Subcutaneous adipose tissue (tissue), 4 donors: ENCODE results near the gene STEAP4. TPM values are rescaled to one million over a fixed set of nuclear protein-coding genes. Genes with fewer than 3 reads are reported as not detected.

Experiments used
- total RNA-seq, 4 donors: library from RNA; depleted of rRNA; stranded (reverse); fragments of >200 nt; gene quantifications; one replicate each; pipeline ENCODE4 v1.1.0, GENCODE V29; 2016
- TF ChIP-seq, protein P1 (sequence below): fragments of 450-650 bp; IDR thresholded peaks from one replicate; pipeline ENCODE4 v1.5.1; 2016; ENCODE audit warnings: low read depth, mild to moderate bottlenecking, control low read depth, antibody characterized with exemption, moderate library complexity

The STEAP4 gene
- total RNA-seq, 4 donors from 2014 or later = 39.8 to 144 (median 89.0) TPM

DNA sequence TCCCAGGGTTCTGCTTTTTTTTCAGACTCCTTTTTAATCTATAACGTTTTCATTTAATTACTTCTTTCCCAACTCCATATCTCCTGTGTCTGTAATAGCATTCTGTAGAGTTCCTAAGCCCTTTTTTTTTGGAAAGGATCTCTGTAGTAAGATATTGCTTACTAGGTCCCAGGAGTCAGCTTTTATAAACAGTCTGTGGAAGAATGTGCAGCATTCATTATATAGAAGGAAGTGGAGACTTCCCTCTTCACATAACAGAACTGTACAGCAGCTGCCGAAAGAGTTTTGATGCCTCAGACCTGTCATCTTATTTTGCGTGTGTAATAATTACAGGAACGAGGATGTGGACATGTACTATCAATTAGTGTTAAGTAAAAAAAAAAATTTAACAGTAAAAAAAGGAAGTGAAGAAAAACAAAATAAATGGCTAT, 7.4 kb upstream of the STEAP4 start:
- TF ChIP-seq, protein P1, sequence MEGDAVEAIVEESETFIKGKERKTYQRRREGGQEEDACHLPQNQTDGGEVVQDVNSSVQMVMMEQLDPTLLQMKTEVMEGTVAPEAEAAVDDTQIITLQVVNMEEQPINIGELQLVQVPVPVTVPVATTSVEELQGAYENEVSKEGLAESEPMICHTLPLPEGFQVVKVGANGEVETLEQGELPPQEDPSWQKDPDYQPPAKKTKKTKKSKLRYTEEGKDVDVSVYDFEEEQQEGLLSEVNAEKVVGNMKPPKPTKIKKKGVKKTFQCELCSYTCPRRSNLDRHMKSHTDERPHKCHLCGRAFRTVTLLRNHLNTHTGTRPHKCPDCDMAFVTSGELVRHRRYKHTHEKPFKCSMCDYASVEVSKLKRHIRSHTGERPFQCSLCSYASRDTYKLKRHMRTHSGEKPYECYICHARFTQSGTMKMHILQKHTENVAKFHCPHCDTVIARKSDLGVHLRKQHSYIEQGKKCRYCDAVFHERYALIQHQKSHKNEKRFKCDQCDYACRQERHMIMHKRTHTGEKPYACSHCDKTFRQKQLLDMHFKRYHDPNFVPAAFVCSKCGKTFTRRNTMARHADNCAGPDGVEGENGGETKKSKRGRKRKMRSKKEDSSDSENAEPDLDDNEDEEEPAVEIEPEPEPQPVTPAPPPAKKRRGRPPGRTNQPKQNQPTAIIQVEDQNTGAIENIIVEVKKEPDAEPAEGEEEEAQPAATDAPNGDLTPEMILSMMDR = no peak

DNA sequence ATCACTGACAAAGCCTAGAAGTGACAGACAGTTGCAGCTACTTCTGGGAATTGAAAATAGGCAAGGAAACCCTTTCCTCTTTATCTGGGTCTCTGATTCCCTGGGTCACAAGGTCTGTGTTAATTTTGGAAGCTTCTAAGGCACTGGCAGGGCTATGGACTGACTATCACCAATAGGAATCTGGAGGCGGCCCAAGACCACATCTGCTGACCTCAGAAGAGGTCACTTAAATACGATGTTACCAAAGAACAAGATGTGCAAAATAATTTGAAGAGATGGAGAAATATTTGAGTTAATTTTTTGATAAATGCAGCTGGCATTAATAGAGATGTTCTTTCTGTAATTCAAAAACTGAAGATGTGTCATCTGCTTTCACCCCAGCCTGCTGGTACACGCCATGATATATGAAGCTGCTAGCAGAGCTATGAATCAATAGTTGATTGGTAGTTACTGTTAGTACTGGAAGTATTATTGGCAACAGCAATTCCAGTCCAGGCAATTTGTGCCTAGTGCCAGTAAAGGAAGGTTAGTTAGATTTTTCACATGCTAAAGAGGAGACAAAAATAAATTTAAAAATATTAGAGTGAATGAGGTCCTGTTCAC, 5.5 kb upstream of the STEAP4 start:
- TF ChIP-seq, protein P1 = no peak

DNA sequence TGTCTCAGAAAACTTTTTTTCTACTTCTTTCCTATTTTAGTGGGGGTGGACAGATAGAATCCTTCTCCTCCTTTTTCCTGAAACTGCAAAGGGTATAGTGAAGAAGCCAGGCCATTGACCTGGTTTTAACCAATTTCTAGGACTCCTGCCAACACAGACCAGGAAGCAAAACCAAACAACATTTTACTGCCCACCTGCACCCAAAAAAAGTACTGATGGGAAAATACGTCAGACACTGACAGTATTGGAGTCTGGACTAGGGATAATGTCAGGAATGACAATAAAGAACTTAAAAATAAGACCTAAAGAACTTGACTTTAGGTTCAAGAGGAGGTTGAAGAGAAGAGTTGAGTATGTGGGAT, 5.0 kb upstream of the STEAP4 start:
- TF ChIP-seq, protein P1 = no peak

DNA sequence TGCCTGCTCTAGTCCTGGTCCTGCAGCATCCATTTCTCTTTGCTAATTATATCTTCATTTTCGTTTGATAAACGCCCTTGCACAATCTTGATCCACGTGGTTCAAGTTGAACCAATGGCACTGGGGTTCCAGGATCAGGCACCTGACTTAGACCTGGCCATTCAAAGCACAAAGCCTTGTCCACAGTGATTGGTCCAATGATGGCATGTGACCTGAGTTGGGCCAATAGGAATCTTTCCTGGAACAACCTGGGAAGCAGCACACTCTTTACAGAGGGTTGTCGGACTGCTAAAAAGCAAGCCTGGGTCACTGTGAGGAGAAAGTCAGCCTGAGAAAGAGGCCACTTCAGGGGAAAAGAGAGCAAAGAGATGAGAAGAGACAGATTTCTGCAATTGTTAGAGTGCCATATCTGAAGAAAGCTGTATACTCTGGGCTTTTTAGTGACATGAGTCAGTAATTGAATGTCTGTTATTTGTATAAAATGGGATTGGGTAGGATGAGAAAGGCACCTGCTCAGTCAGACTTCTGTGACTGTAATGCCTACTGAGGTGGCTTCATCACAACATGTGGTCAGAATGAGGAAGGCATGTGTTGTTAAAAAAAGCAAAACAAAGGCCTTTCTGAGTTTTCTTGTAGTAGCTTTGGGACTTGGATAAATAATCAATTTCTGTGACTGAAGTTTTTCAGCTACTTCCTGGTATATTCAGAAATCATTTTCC, 4.4 kb upstream of the STEAP4 start:
- TF ChIP-seq, protein P1 = no peak

DNA sequence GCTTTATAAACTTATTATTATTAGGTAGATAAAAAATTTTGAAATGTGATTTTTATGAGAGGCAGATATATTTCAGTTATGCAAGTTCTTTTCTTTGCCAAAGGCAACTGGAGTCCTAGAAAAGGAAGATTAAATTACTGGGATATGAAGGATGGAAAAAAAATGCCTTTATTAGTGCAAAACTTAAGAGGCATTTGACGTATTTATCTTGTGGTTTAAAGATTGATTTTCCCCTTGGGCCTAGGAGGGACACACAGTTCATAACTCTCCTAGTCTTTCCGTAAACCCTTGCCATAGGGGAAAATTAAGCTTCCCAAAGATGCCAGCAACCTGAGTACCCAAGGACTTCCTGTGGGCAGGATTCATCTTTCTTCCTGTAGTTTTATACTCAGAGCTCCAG, 3.1 kb upstream of the STEAP4 start:
- TF ChIP-seq, protein P1 = no peak

DNA sequence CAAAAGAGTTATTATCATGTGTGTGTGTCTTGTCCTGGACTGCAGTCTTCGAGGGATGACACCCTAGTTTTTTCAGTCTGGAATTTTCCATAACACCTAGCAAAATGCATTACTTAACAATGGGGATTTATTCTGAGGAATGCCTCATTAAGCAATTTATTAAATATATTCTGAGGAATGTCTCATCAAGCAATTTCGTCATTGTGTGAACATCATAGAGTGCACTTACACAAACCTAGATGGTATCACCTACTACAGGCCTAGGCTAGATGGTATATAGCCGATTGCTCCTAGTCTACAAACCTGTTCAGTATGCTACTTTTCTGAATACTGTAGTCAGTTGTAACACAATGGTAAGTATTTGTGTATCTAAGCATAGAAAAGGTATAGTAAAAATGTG, 1.1 kb upstream of the STEAP4 start:
- TF ChIP-seq, protein P1 = no peak

DNA sequence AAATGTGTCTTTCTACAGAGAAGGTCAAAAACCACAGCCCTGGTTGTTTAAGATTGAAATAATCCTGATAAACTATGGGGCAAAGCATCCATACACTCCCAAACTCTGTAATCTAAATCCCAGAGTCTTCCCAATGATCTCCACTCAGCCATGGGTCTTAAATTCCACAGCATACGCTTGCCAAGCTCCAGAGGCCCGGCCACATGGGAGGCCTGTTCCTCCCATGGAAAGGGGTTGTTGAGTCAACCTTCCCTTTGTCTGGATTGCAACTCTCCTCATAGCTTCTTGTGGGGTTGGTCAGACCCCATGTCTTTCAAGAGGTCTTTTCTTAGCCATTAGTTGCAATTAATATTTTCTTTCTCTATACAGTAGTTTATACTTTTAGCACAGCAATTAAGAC, 718 bp upstream of the STEAP4 start:
- TF ChIP-seq, protein P1 = no peak
